HG03039 (cell line): ENCODE results near the gene PRKN.

Experiments used
- ATAC-seq: cut with Tn5 transposase; IDR thresholded peaks from one replicate; pipeline ENCODE4 v1.9.1; 2021; ENCODE audit warnings: mild to moderate bottlenecking, moderate library complexity; ENCODE audit not compliant: unreplicated experiment

Gene PRKN

DNA sequence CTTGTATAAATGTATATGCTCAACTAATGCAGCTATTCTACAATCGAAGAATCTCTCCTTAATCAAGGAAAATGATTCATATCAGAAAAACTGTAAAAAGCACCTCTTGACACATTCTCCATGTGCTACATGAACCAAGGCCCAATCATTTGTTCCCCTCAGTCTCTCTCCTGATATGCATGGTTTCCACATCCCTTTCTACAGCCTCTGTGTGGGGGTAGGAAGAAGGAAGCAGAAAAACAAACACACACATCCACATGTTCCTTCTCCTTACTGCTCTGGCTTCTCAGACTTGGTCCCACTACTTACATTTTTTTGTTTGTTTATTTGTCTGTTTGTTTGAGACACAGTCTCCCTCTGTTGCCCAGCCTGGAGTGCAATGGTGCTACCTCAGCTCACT, 510.5 kb downstream of the PRKN start:
- ATAC-seq, result no peak

DNA sequence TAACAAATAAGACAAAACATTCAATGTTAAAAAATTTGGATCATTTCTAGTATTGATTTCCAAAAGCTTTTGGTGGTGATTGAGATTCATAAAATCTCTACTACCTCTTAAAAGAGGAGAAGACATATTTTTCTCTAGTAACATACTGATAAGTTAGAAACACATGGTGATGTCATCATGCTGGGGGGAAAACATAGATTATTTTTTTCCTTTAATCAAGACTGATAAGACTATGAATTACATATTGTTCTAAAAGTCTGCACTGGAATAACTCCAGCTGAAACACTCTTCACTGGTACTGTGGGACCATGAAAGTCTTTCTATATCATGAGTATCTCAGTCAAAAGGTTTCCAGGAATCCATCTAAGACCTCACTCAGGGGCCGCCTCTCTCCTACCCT, 515.8 kb downstream of the PRKN start:
- ATAC-seq, result no peak

DNA sequence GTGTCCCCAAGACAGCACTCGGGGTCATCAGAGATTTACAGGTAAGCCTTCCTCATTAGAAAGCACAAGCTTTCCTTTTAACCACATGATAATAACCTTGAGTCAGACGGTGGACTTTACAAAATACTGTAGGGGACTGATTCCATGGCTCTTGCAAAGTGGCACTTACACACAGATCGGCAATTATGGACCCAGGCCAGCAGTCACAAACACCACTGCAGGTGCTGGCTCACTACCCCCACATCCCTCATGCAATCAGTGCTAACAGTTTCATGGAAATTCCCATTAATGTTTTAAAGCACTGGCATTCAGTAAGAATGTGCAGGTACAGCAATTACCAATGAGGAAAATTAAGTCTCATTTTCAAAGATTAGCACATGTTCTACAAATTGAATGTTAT, 516.5 kb downstream of the PRKN start:
- ATAC-seq, result no peak

DNA sequence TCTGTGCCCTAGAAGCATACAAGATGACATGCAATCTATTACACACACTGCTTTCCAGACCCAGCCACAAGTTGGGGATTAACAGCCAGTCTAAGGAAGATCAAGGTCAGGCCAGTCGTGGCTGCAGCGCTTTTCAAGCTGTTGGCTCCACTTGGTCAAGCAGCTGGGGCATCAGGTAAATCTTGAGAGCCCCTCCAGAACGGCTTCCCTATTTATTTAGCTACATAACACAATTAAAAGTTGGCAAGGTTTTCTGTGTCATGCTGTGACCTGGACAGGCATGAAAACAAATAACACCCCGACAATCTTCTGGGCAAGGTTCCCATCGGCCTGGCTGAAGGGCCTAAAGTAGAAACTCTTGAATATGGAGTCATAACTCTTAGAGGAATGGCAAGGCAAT, 524.3 kb downstream of the PRKN start:
- no peak for ATAC-seq

DNA sequence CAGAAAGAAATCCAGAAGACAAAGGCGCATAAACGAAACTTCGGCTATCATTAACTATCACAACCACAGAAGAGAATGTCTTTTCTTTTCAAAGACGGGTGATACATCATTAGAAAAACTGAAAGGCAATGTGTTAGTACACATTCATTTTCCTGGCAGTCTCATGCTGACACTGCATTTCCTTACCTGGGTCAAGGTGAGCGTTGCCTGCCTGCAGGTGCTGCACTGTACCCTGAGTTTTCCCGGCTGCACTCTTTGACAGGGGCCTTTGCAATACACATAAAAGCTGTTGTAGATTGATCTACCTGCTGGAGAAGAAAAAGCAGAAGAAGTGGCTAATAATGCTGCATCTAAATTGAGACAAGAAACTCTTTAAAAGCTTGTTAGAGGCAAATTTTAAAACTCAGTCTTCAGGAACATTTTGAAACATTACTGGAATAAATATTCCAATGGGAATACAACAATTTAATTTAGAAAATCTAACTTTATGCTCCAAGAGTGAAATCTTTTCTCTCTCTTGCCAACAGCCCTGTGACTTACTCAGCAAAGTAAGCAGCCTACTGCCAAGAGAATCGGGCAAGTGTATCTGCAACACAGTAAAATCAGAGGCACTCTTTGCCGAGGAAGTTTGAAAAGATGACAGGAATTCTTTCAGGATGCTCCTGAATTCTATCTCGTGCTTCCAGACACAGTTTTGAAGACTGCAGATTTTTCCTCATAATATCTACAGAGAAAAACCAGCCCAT, 526.4 kb downstream of the PRKN start:
- no peak for ATAC-seq

DNA sequence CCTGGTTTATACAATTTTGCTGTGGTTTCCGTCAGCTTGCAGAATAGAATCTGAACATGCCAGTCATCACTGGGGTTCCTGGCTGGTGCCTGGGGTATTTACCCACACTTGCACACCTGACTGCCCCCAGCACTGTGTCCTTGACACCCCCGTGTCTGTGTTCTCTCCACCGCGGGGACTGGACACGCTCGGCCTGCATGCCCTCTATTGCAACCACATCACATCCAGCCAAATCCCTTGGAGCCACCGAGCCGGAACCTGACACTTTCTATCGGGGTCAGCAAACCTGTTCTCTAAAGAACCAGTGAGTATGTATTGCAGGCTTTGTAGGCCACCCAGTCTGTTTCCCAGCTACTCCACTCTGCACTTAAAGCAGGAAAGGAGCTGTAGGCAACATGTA, 527.5 kb downstream of the PRKN start:
- no peak for ATAC-seq

DNA sequence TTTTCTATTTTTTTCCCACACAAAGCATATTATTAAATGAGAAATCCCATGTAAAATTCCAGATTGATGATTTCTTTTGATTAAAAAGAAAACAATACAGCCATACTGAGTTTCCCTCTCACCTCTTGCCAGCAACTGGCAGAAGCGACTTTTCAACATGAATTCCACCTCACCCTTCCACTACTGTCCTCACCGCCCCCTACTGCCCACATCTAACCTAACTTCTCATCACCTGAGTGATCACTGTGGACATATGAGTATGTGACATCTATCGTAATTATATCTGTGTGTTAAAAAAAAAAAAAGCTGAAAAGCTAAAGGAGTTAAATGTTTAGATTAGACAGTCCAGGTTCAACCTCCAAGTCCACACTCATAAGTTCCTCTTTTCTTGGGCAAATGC, 528.6 kb downstream of the PRKN start:
- no peak for ATAC-seq

DNA sequence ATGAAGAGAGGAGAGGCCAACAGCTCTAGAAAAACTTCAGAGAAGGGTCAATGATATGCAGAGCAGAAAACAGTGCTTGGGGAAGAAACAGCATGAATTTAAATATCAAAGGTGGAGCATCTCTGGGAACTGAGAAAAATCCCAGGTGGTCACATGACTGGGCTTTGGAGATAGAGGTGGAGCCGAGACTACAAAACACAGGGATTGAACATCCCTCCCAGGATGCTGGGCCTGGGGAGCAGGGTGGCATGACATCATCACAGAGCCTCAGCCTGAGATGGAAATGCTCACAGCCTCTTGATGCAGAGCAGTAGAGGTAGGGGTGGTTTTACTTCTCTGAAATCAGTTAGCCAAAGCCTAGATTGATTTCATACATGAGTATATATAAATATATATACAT, 529.5 kb downstream of the PRKN start:
- ATAC-seq, result no peak

DNA sequence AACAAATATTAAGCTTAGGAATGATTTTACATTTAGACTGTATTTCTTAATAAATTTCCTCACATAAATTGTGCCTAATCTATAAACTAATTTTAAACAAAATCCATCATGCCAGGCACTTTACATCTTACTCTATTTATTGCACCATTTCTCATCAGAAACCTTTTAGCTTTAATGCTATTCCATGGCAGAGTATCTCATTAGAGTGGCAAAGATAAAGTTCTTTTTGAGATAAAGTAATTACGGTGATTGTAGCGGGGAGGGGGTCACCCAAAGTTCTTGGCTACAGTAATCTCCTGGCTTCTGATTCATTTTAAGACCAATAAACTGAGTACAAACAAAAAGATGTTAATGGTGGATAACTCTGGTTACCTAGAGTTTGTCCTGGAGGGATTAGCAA, 532.1 kb downstream of the PRKN start:
- ATAC-seq, result no peak

DNA sequence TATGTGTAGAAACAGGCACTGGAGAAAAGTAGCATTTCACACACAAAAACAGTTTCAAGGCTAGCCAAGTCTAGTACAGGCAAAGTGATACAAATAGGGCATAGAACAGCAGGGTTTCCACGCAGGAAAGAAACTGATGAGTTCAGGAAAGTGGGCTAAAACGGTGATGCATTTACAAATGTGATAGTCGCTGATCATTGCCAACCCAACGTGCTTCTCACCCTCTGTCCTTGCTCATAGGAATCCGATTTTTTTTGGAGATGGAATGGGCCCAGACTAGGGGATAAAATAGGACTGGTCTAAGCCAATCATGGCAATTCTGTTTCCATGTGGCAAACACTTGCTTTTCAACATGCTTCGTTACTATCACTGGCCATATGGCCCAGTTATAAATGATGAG, 536.6 kb downstream of the PRKN start:
- ATAC-seq, result no peak

DNA sequence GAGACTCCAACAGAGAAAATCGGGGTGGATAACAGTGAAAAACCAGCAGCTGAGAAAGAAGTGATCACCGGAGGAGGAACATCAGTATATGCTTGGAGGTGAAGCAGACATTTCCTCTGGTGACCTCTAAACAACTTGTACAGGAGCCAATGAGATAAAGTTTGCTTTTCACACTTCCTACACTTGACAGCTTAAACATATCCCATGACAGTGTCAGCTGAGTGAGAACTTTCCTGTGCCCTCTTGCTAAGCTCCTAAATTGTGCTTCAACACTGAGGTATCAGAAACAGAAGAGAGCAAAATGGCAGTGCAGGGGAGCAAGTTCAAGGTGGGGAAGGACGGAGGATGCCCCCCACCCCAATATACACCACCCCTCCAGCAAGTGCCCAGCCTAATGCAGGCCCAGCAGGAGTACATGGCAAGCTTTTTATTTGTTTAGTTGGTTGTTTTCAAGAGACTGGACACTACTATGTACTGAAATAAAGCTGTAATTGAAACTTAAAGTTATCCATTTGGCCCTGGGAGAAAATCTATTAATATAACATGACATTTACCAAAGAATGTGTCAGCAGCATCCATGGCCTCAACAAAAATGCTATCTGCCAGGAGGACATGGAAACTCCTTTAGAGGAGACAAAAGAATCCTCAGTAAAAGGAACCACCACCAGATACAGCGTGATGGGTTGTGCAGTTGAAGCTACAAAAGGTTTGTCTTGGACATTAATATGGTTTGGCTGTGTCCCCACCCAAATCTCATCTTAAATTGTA, 540.2 kb downstream of the PRKN start:
- ATAC-seq, result no peak

DNA sequence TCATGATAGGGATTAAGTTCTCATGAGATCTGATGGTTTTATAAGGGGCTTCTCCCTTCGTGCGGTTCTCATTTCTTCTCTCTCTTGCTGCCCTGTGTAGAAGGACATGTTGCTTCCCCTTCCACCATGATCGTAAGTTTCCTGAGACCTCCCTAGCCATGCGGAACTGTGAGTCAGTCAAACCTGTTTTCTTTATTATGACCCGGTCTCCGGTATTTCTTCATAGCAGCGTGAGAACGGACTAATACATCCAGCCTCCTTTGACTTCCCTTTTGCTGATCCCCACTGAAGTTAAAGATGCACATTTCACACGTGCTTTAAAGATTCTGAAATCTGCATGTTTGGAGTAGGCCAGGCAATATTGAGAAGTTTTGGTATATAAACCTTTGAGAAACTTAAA, 543.1 kb downstream of the PRKN start:
- ATAC-seq, result no peak

DNA sequence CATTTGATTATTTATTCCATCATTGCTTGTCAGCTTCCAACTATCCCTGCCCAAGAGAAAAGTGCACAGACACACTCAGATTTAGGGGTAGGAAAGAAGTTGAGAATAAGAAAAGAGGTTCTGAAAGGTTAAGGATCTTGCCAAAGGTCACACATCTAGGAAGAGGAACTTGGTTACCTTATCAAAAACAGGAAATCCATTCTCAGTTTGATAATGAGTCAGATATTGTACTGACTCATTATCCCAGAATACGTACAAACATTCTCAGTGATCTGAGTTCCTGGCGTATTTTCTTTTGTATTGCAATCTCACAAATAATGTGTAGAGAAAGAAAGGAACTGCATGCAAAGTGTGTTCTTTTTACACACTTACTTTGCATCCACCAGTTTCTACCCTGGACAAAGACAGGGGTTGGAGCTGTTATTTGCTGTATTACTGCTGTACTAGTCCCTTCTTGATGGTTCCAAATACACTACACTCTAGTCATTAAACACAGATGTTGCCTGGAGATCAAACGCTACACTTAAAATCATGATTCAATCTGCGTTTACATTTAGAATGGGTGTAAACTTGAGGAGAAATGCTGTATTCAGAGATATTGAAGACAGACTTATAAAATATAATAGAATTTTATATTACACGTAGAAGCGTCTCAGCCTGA, 545.7 kb downstream of the PRKN start:
- no peak for ATAC-seq

DNA sequence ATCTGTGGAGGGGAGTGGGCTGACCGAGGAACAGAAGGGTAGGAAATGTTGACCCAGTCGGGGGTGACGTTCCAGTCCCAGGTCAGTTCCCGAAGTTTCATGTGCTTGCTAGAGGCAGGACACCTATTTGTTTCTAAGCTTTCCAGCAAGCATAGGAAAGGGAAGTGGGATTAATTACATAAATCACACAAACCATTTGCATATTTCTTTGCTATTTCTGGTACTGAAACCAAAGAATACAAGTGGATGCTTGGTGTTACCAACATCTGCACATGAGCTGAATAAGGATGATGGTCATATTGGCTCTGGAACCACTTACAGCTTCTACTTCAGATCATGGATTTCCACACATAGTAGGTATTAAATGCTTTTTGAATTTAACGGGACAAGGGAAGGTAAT, 546.5 kb downstream of the PRKN start:
- no peak for ATAC-seq

DNA sequence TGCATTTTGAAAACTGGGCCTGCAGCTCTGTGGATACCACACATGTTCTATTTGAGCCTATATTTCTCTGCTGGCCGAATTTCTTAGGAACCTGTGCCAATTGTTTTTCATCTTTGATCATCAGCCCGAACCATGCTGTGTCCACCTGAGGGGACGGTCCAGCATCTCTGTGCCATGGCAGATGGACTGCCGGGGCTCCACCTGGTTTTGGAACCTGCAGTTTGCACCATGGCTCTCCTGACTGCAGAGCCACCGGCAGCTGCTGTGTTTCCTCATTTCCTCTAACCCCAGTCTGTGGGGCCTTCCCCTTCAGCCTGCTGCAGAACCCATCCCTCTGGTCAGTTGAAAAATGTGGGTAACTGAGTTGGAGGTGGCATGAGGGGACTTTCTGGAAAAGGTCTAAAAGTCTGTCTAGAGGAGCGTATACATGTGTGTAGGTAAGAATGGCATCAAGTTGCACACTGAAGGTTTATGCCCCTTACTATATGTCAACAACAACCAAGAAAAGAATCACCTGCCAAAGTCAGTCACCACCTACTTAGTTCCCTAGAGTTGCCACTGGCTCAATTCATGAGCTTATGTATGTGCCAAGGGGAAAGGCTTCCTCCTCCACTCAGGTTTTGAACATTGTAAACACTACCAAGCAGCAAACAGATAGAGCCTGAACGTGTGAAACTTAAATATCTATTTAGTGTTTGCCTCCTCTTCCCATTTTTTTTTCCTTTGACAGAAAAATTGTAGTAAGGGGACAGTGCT, 548.2 kb downstream of the PRKN start:
- ATAC-seq, result no peak

DNA sequence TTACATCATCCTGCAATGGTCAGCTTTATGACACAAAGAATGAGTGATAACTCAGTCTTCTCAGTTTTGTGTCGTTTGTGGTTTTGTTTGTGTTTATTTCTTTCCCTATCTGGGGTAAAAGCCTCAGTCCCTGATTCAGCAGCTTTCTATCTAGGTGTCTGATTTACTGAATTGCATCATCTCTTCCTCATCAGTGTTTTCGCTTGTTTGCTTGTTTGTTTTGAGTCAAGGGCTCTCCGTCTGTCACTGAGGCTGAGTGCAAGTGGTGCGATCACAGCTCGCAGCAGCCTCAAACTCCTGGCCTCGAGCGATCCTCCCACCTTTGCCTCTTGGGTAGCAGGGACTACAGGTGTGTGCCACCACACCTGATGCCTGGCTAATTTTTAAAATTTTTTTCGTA, 548.9 kb downstream of the PRKN start:
- no peak for ATAC-seq

DNA sequence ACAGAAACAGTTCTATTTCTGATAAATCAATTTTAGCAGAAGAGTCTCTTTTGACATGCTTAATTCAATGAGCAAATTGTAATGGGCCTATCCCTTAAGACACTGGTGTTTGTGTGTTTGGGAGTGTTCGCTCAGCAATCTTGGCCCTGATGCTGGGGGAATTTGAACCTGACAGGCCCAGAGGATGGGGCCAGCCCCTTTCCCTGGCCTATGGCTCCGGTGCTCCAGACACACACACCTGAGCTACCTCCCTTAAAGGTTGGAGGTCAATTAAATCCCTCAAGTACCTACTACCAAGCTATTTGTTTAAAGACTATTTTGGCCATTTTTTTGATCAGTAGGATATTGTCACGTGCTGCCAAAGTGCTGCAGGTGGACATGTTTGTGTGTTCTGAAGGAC, 549.3 kb downstream of the PRKN start:
- no peak for ATAC-seq

DNA sequence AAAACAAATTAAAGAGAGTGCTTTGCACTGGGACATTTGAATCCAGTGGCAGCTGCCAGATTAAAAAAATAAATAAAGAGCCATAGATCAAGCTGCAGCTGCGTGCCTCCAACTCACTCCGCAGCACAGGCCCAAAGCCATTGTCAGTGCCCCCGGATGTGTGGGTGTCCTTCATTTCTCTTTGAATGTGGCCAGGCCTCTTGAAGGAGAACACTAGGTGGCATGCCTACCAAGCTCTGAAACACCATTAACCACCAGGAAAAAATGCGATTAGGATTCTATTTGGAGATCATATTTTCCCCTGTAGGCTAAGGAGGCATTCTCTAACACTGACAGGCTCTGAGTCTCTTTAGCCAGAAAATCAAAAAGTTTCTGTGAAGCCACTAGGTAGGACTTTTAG, 549.8 kb downstream of the PRKN start:
- ATAC-seq, result no peak

DNA sequence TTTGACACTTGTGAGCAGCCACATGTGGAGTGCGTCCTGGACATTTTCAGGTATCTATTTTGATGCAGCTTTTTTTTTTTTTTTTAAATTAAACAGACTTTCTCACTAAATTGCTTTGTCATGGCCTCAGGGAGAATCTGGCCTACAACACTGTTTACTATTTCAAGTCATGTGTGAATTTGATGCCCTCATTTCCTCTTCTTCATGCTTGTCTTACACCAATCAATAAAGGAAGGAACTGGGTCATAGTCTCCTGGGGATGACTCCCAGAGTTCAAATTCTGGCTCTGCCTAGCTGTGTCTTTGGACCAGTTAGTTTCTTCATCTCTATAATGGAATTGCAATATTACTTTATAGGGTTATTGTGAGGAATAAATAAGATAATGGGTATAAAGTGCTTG, 554.1 kb downstream of the PRKN start:
- ATAC-seq, result no peak

DNA sequence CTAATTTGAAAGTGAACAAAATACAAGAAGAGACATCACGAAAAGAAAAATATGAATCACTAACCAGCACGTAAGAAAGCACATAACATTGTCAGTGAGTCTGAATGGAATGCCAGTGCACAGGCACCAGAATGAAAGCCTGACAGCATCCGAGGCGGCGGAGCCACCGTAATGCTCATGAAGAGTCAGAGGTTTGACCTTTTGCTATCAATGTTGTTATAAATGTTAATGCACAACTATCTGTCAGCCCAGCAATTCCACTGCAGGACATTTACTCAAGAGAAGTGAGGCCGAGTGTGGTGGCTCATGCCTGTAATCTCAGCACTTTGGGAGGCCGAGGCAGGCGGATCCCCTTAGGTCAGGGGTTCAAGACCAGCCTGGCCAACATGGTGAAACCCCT, 562.1 kb downstream of the PRKN start:
- no peak for ATAC-seq

DNA sequence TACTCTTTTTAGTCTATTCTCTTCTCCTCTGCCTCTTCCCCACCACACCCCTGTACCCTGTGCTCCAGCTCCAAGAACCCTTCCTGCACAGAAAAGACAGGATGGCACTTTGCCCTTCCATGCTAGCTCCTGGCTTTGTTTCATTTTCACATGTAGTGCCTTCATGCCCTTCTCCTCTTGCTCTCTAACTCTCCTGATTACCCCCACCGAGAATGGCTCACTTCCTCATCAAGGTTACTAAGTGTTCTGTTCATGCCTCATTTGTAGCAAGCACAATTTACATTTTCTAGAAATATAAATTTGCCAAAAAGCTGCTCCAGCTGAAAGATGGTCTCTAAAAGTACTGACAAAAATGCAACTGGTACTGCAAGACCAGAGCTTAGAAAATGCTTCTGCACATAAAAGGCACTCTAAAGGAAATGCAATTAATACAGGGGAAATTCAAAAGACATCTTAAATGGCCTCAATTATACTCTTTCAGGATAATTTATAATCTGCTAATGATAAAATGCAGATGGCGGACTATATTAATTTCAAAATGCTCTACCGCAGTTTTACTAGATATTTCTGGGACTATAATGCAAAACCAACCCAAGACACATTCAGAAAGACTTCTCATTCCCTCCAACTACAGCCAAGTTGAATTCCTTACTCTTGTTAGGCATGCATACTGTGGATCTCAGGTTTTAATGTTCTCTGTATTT, 570.2 kb downstream of the PRKN start:
- ATAC-seq, result peak; percentile 65
